ENCODE data around the gene PFKL.

Gene PFKL

GRCh38 chr21:44365251-44365966 lies 65.6 kb downstream of the PFKL start:
- DNase-seq = peak; percentile 10

- DNase-seq = peak; percentile 3
Measured at GRCh38 chr21:44365967-44366585, 66.2 kb downstream of the PFKL start.

GRCh38 chr21:44366586-44367211 lies 66.8 kb downstream of the PFKL start:
- DNase-seq = peak; percentile 11

GRCh38 chr21:44368711-44369446 lies 69.0 kb downstream of the PFKL start:
- DNase-seq = no peak

GRCh38 chr21:44370027-44370735 lies 70.3 kb downstream of the PFKL start:
- DNase-seq = no peak

GRCh38 chr21:44370786-44371410 lies 71.0 kb downstream of the PFKL start:
- no peak for DNase-seq

GRCh38 chr21:44371596-44371995 lies 71.7 kb downstream of the PFKL start:
- no peak for DNase-seq

- no peak for DNase-seq
Measured at GRCh38 chr21:44372616-44373015, 72.8 kb downstream of the PFKL start.

- no peak for DNase-seq
Measured at GRCh38 chr21:44374601-44375280, 74.9 kb downstream of the PFKL start.

GRCh38 chr21:44375281-44375651 lies 75.4 kb downstream of the PFKL start:
- DNase-seq = no peak

- DNase-seq = no peak
Measured at GRCh38 chr21:44375761-44376241, 75.9 kb downstream of the PFKL start.

GRCh38 chr21:44376606-44377005 lies 76.8 kb downstream of the PFKL start:
- no peak for DNase-seq

Data from activated T-cell treated with anti-CD3 and anti-CD28 coated beads, Interleukin-2, amount 50 U/mL, for 1 hour (primary cell).